GM12872 (cell line): ENCODE data around the gene MBNL2.

Source experiments
- TF ChIP-seq, protein P1 (sequence below): IDR thresholded peaks from 3 replicates; pipeline ENCODE4 v1.5.1; 2011; ENCODE audit warnings: low read depth, mild to moderate bottlenecking, low read length, moderate library complexity; ENCODE audit not compliant: insufficient read depth

MBNL2 gene

DNA sequence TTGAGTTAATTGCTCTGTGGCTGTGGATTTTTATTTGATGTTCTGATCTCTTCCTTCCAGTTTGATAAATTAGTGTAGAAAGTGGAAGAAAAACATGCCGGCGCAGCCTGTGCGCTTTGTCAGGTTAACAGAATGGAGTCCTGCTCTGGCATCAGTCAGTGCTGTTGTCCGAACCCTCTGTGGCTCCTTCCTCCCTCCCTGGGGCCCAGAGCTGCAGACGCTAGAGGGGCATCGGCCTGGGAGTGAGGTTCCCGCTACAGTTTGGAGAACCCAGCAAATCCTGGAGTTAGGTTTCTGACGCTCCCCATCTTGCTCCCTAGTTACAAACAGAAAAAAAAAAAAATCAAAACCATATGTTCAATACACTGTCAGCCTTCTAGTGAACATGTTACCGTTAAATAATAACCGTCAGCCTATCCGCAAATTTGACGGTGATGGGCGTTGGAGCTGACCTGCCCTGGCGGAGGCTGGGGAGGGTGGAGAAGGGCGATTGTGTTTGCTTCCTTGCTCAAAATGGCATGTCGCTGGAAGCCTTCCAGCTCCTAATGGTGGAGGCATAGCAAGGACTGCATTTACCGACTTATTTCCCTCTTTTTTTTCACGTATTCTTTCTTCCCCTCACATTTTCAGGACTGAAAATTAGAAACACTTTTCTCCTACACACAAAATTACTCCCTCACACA lies 13.6 kb downstream of the MBNL2 start:
- TF ChIP-seq, protein P1, sequence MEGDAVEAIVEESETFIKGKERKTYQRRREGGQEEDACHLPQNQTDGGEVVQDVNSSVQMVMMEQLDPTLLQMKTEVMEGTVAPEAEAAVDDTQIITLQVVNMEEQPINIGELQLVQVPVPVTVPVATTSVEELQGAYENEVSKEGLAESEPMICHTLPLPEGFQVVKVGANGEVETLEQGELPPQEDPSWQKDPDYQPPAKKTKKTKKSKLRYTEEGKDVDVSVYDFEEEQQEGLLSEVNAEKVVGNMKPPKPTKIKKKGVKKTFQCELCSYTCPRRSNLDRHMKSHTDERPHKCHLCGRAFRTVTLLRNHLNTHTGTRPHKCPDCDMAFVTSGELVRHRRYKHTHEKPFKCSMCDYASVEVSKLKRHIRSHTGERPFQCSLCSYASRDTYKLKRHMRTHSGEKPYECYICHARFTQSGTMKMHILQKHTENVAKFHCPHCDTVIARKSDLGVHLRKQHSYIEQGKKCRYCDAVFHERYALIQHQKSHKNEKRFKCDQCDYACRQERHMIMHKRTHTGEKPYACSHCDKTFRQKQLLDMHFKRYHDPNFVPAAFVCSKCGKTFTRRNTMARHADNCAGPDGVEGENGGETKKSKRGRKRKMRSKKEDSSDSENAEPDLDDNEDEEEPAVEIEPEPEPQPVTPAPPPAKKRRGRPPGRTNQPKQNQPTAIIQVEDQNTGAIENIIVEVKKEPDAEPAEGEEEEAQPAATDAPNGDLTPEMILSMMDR, result no peak

DNA sequence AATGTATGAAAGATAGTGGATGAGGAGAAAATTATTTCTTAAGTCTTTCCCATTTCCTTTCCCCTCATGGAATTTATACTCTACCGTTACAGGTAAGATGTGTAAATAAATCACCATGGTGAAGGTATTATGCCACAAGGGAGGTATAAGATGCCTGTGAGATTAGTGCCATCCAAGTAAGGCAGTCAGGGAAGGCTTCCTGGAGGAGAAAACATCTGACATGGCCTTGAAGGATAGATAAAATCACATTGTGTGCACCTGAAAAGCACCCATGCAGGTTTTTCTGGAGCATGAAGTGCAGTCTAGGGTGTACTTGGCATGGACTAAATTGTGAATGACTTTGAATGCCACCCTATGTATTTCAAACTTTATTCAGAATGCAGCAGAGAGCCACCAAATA lies 15.3 kb downstream of the MBNL2 start:
- TF ChIP-seq, protein P1, result no peak

DNA sequence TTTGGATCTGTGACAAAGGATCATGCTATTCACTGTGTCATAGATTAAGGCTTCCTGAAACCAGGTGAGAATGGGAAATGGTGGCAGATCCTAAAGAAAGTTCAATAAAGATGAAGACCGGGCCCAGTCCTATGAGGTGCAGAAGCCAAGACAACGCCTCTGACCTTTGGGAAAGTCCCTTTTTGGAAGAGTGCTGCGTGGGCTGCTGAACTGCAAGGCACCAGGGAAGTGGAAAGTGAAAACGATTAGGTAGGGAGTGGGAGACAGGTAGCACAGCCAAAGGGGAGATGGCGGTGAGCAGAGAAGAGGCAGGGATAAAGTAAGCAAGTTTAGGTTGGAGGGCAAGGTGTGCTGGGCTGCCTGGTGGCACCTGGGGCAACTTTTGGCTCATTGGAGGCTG lies 16.3 kb downstream of the MBNL2 start:
- TF ChIP-seq, protein P1, result no peak

DNA sequence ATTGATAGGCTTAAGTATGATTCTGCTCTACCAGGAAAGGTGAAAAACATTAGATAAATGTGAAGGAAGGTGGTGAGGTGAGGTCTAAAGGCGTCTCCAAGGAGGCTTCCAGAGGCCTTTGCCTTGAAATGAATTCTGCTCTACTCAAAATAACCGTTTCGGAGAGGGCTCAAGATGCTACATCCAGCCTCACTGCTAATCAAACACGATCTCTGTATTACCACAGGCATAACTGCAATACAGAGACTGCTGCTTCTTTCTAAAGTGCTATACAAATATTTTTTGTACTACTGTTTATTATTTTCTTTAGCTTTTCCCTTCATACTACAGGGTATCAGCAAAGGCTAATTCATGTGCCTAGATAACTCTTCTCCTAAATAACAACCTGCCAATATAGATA lies 16.8 kb downstream of the MBNL2 start:
- TF ChIP-seq, protein P1, result no peak

DNA sequence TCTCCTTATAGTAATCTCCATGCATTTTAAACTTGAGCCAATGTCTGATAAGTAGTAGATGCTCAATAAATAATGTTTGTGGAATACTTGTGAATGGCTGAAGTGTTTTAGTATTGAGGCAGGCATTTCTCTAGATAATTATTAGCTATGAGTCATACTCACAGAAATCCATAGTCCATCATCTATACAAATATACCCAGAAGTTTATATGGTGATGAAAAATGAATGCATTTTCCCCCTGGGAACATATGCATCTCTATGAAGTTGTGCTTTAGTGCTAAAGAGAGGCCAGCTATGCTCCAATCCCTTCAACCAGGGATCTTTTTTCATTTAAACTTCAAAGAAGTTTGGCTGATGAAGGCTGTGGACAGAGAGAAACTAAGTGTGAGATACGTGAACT lies 17.2 kb downstream of the MBNL2 start:
- TF ChIP-seq, protein P1, result no peak

DNA sequence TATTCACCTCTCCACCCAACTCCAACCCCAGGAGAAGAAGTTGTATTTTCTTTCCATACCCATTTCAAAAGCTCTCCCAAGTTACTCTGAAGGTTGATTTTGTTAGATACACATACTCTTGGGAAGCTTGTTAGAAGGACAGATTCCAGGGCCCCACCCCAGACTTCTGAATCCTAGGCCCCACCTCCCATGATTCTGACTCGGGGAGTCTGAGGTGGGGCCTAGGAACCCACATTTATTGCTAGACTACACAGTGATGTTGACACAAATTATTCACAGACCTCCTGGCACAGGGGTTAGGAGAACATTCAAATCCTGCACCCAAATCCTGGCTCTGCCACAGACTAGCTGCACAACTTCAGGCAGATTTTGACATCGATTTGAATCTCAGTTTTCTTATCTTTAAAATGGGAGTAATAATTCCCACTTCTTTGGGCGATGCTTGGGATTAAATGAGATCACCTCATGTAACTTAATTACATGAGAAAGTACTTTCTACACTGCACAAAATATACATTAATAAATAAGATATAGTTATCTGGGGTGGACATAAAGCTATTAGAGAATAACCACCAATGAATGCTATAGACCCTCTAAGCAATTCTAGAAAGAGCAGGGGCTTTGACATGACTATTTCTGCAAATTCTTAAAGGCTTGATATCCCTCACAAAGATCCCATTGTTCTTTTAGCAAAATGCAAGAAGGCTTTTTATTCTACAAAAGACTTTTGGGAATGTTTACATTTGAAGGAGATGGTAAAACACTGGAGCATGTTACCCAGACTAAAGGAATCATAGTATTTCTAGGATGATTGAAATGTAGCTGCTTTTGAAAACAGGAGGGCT lies 18.0 kb downstream of the MBNL2 start:
- TF ChIP-seq, protein P1, result no peak

DNA sequence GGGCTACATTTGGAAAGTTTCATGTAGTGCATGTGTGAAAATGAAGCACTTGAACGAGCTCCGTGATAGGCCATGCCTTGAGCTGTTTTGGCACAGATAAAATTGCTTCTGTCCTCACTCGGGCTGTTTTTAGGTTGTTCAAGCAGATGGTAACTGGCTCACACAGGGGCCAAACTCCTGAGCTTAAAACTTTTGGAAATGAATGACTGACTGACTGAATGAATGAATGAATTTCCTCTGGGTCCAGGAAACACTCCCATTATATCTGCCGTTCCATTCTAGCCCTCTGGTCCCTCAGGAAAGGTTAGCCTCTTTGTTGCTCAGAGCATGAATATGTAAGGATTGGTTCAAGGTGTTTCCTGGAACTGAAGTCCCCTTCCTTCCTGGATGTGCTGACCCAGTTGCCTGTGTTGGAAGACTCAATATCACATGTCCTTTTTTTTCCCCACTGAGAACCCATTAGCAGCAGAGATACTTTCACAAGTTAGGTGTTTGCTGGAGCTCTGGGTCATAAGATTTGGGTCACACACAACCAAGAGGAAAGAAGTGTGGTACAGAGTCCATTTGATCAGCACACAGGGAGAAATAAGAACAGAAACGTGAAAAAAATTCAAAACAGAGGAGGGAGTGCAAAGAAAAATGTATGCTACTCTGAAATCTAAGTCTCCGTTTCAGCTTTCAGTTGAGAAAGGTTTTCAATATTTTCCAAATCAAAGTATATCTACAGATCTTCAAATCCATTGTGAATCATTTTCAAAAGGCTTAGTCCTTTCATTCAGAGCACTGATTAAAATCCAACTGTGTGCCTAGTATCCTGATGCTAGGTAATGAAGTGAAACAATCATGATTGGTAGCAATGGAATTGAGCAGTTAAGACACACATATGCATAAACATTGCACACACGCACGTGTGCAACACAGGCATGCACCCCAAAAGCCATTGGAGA lies 18.9 kb downstream of the MBNL2 start:
- TF ChIP-seq, protein P1, result no peak
